Fibroblast of mammary gland (primary cell): ENCODE measurements around the gene CACHD1.

ENCODE experiments used
- DNase-seq: peaks from one replicate; pipeline ENCODE4 v3.0.0-alpha.2; 2010; ENCODE audit warnings: low read depth
- H3K4me3 ChIP-seq: 2 replicates; pipeline ENCODE4 v1.5.1; 2011; ENCODE audit warnings: low read depth, mild to moderate bottlenecking, low read length, moderate library complexity; ENCODE audit not compliant: control insufficient read depth
- CTCF ChIP-seq: conservative IDR thresholded peaks from 2 replicates; pipeline ENCODE4 v1.5.1; 2011; ENCODE audit warnings: low read depth, low read length, inconsistent platforms; ENCODE audit not compliant: control insufficient read depth, insufficient read depth

The CACHD1 gene

GRCh38 chr1:64530969-64531692 is 61.2 kb downstream of the CACHD1 start:
- TF ChIP-seq CTCF, result no peak
- no peak for DNase-seq
- no peak overlapping the region for H3K4me3 ChIP-seq

- no peak for TF ChIP-seq CTCF
- no peak for DNase-seq
- H3K4me3 ChIP-seq, result no peak overlapping the region
These were observed 62.7 kb downstream of the CACHD1 start for GRCh38 chr1:64532646-64533045.

GRCh38 chr1:64535938-64536835 is 66.3 kb downstream of the CACHD1 start:
- no peak for DNase-seq
- TF ChIP-seq CTCF, result no peak
- no peak overlapping the region for H3K4me3 ChIP-seq

- DNase-seq, result no peak
- H3K4me3 ChIP-seq, result no peak overlapping the region
- TF ChIP-seq CTCF, result no peak
These were observed 67.0 kb downstream of the CACHD1 start for GRCh38 chr1:64536836-64537490.

- no peak overlapping the region for H3K4me3 ChIP-seq
- no peak for DNase-seq
- no peak for TF ChIP-seq CTCF
These were observed 68.0 kb downstream of the CACHD1 start for GRCh38 chr1:64537942-64538341.

- DNase-seq, result no peak
- H3K4me3 ChIP-seq, result no peak overlapping the region
- TF ChIP-seq CTCF, result no peak
These were observed 68.5 kb downstream of the CACHD1 start for GRCh38 chr1:64538389-64538788.
